ENCODE measurements around the gene HOXB7.

GRCh38 chr17:48612854-48613691 lies 2.3 kb upstream of the HOXB7 start:
- peak; percentile 21 to 33 (median 22); a peak in 4 of 6 replicates for TF ChIP-seq CTCF (IDR thresholded peaks at IDR 0.05 in 2 of 3, conservative IDR thresholded peaks at IDR 0.05 in 1 of 3; ENCODE audit: control insufficient read depth in 2 of 3, extremely low read depth in 1 of 3, insufficient read depth in 1 of 3, low read depth in 3 of 3, low read length in 3 of 3)
- TF ChIP-seq GABPA (IDR thresholded peaks at IDR 0.05; ENCODE audit: low read depth) = no peak
- 0 out of 2 replicates have a peak, but pooled peaks have one; percentile 70 for TF ChIP-seq EZH2 (IDR thresholded peaks at IDR 0.05; ENCODE audit: borderline replicate concordance, control insufficient read depth, low read depth, low read length)
- TF ChIP-seq TARDBP (IDR thresholded peaks at IDR 0.05; ENCODE audit: borderline replicate concordance) = no peak
- TF ChIP-seq RAD21 (IDR thresholded peaks at IDR 0.05; ENCODE audit: insufficient read depth, low read depth, low read length) = no peak
- TF ChIP-seq YY1 (IDR thresholded peaks at IDR 0.05; ENCODE audit: low read depth, low read length) = no peak
- no peak for TF ChIP-seq NFYB (IDR thresholded peaks at IDR 0.05; ENCODE audit: insufficient read depth, low read depth, low read length)
- TF ChIP-seq HDAC6 (IDR thresholded peaks at IDR 0.05; ENCODE audit: unreplicated experiment) = no peak

All from GM12878 (cell line).